CD4-positive, alpha-beta T cell (primary cell): Measurements from ENCODE around the gene GRIK1. TPM values are rescaled to one million over a fixed set of nuclear protein-coding genes. Genes with fewer than 3 reads are reported as not detected.

Source experiments
- ATAC-seq: fragments of 200-7000 bp; cut with Tn5 transposase; one replicate; pipeline ENCODE4 v1.10.0; 2022; ENCODE audit warnings: mild to moderate bottlenecking; ENCODE audit not compliant: poor library complexity
- CTCF ChIA-PET: fragments of 350-600 bp; sonication (Branson Sonifier 250); formaldehyde crosslinking; loops from one replicate; lab custom pipeline; 2021; ENCODE audit warnings: antibody characterized with exemption, inconsistent platforms; lab: Charles Lee
- POLR2A ChIA-PET: fragments of 350-600 bp; sonication (Branson Sonifier 250); formaldehyde crosslinking; loops from one replicate; lab custom pipeline; 2021; ENCODE audit warnings: antibody characterized with exemption, inconsistent platforms; lab: Charles Lee
- DNase-seq, 14 experiments: peaks; one replicate each; pipeline ENCODE4 v3.0.0-alpha.2; 2013 to 2020; ENCODE audit warnings: mixed read lengths in 2 of 14
- H3K27ac ChIP-seq, 2 donors: one replicate each; pipeline versions ENCODE4 v1.5.1 to v1.7.0; 2013; ENCODE audit warnings: low read length in 2 of 2, low read depth in 1 of 2, mild to moderate bottlenecking in 1 of 2
- H3K27me3 ChIP-seq, 2 experiments: 1 replicate in 1 of 2; 2 replicates in 1 of 2; pipeline versions ENCODE4 v1.6.1 to v1.7.0; 2013; ENCODE audit warnings: low read length in 2 of 2, control low read depth in 1 of 2, mild to moderate bottlenecking in 1 of 2, moderate library complexity in 1 of 2; ENCODE audit not compliant: insufficient read depth in 2 of 2, control insufficient read depth in 1 of 2
- H3K36me3 ChIP-seq: one replicate; pipeline ENCODE4 v1.6.1; 2013; ENCODE audit warnings: low read length, control low read depth; ENCODE audit not compliant: insufficient read depth
- H3K4me1 ChIP-seq: one replicate; pipeline ENCODE4 v1.6.1; 2013; ENCODE audit warnings: low read length, control low read depth; ENCODE audit not compliant: insufficient read depth
- H3K4me3 ChIP-seq: one replicate; pipeline ENCODE4 v1.5.1; 2013; ENCODE audit warnings: mild to moderate bottlenecking, low read length, moderate library complexity
- H3K9me3 ChIP-seq, 2 experiments: 1 replicate in 1 of 2; 2 replicates in 1 of 2; pipeline versions ENCODE4 v1.6.1 to v1.7.0; 2013; ENCODE audit warnings: low read length in 2 of 2, mild to moderate bottlenecking in 2 of 2, control low read depth in 1 of 2, moderate library complexity in 1 of 2; ENCODE audit not compliant: control insufficient read depth in 1 of 2, insufficient read depth in 1 of 2
- H3K27ac Mint-ChIP-seq: one replicate; pipeline ENCODE4 v1.8.0; 2020; ENCODE audit warnings: mixed read lengths
- H3K27me3 Mint-ChIP-seq: one replicate; pipeline ENCODE4 v1.8.0; 2021; ENCODE audit warnings: mixed read lengths
- H3K36me3 Mint-ChIP-seq: one replicate; pipeline ENCODE4 v1.8.0; 2021; ENCODE audit warnings: low read depth, mixed read lengths
- H3K4me1 Mint-ChIP-seq: one replicate; pipeline ENCODE4 v1.8.0; 2021; ENCODE audit warnings: low read depth, mixed read lengths
- H3K4me3 Mint-ChIP-seq: one replicate; pipeline ENCODE4 v1.8.0; 2020; ENCODE audit warnings: mild to moderate bottlenecking, mixed read lengths
- H3K9me3 Mint-ChIP-seq: one replicate; pipeline ENCODE4 v1.8.0; 2020; ENCODE audit warnings: mixed read lengths
- intact Hi-C, 2 experiments: fragments of 100-400 bp; cut with DNase I in 1 of 2; cut with micrococcal nuclease in 1 of 2; formaldehyde crosslinking; loops; one replicate each; pipeline versions ENCODE4 v1.15.1 to v1.9.0; 2023 to 2025; cut with DNase I, micrococcal nuclease
- total RNA-seq, 174 experiments: library from RNA in 2 of 174; stranded (reverse) in 2 of 174; gene quantifications; one replicate each; pipeline ENCODE4 v1.2.3 and lab custom pipeline; 2021 to 2026
- TF ChIP-seq, protein P1 (sequence below): fragments of 200-600 bp; IDR thresholded peaks from one replicate; pipeline ENCODE4 v1.8.0; 2022; ENCODE audit warnings: antibody characterized with exemption, mild to moderate bottlenecking

Gene GRIK1
- total RNA-seq, 2 experiments from 2014 or later: not detected

DNA sequence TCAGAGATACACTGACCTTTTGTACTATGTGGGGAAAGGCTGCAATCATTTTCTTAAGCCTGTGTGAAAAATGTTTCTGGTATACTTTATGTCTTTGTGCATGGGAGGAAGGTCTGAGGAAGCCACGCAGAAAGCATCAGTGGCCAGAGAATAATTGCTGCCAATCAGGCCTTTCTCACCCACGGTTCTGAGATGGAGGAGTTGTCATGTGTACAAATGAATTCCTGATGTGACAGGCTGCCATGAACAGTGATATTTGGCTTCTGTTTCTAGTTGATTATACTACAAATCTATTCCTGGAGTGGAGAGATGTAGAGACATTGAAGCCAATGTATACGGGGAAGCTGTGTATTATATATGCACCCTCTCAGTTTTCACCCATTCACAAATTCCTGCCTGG, 142.6 kb downstream of the GRIK1 start:
- Histone ChIP-seq H3K36me3 (no peaks in the 10 kb centered on the region), H3K27ac (no peak overlapping the region), H3K9me3 (no peaks in the 10 kb centered on the region), H3K27me3 (no peaks in the 10 kb centered on the region), H3K4me3 (no peak overlapping the region), H3K4me1 (no peaks in the 10 kb centered on the region)
- ATAC-seq (no peak), DNase-seq (no peak)
- Mint-ChIP-seq H3K9me3 (no peaks in the 10 kb centered on the region), H3K4me3 (no peak overlapping the region), H3K27ac (no peak overlapping the region), H3K27me3 (peaks cover 22% of the 10 kb centered on the region), H3K36me3 (no peaks in the 10 kb centered on the region), H3K4me1 (no peaks in the 10 kb centered on the region)
- intact Hi-C loops: no loop called here
- CTCF ChIA-PET: no interaction called here
- POLR2A ChIA-PET: no interaction called here
- TF ChIP-seq, protein P1, sequence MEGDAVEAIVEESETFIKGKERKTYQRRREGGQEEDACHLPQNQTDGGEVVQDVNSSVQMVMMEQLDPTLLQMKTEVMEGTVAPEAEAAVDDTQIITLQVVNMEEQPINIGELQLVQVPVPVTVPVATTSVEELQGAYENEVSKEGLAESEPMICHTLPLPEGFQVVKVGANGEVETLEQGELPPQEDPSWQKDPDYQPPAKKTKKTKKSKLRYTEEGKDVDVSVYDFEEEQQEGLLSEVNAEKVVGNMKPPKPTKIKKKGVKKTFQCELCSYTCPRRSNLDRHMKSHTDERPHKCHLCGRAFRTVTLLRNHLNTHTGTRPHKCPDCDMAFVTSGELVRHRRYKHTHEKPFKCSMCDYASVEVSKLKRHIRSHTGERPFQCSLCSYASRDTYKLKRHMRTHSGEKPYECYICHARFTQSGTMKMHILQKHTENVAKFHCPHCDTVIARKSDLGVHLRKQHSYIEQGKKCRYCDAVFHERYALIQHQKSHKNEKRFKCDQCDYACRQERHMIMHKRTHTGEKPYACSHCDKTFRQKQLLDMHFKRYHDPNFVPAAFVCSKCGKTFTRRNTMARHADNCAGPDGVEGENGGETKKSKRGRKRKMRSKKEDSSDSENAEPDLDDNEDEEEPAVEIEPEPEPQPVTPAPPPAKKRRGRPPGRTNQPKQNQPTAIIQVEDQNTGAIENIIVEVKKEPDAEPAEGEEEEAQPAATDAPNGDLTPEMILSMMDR: no peak

DNA sequence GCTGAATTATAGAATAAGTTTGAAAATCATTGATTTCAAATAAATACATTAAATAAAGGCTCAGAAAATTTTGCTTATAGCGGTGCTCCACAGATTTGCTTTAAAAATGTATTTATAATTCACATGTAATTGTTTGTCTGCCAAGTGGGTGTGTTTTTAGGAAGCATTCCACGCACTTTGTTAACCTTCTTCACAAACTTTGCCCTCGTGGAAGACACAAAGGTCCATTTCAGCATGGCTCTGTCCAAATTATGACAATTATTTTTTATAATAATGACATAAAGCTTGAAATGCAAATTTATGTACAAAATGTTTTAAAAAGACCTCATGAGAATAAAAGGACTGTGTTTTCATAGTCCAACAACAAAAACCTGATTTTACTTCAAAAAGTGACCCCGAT, 146.1 kb downstream of the GRIK1 start:
- Mint-ChIP-seq H3K36me3 (no peaks in the 10 kb centered on the region), H3K27me3 (peaks cover 15% of the 10 kb centered on the region), H3K4me3 (no peak overlapping the region), H3K4me1 (no peaks in the 10 kb centered on the region), H3K27ac (no peak overlapping the region), H3K9me3 (no peaks in the 10 kb centered on the region)
- Histone ChIP-seq H3K27ac (no peak overlapping the region), H3K9me3 (no peaks in the 10 kb centered on the region), H3K36me3 (no peaks in the 10 kb centered on the region), H3K27me3 (no peaks in the 10 kb centered on the region), H3K4me1 (no peaks in the 10 kb centered on the region), H3K4me3 (no peak overlapping the region)
- no peak for ATAC-seq
- ChIA-PET POLR2A (interaction anchor here (0.6 kb wide), 1 partner anchor 15 kb away, joined by 4 read pairs; no protein-coding TSS in a partner anchor), CTCF (no interaction called here)
- no peak for DNase-seq
- TF ChIP-seq, protein P1: no peak
- intact Hi-C loops: no loop called here

DNA sequence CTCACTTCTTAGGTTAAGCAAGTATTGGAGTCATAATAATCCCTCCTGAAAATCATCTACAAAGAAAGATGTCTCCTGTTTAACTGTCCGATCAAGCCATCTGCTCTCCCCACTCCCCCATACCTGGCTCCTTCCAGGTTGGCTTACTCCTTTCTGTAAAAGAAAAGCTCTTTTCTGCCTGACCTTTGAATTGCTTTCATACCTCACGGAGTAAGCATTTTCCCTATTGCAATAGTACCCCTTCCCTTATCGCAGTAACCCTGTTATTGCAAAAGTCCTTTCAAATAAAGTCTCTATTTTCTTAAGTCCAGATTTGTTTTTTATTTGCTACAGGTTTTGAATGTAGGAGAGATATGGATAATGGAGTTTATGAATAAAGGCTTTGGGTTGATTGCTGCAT, 150.4 kb downstream of the GRIK1 start:
- no peak overlapping the region for H3K4me3 ChIP-seq
- ATAC-seq: no peak
- Mint-ChIP-seq H3K9me3 (no peaks in the 10 kb centered on the region), H3K36me3 (no peaks in the 10 kb centered on the region), H3K27ac (no peak overlapping the region), H3K4me1 (no peaks in the 10 kb centered on the region), H3K4me3 (no peak overlapping the region), H3K27me3 (peaks cover 25% of the 10 kb centered on the region)
- TF ChIP-seq, protein P1: no peak
- no peaks in the 10 kb centered on the region for H3K36me3 ChIP-seq
- H3K4me1 ChIP-seq: no peaks in the 10 kb centered on the region
- no peak for DNase-seq
- no peak overlapping the region for H3K27ac ChIP-seq
- ChIA-PET CTCF (no interaction called here), POLR2A (no interaction called here)
- intact Hi-C loops: no loop called here
- H3K9me3 ChIP-seq: no peaks in the 10 kb centered on the region
- no peaks in the 10 kb centered on the region for H3K27me3 ChIP-seq
